ENCODE data around the gene MYH15.

Gene MYH15

DNA sequence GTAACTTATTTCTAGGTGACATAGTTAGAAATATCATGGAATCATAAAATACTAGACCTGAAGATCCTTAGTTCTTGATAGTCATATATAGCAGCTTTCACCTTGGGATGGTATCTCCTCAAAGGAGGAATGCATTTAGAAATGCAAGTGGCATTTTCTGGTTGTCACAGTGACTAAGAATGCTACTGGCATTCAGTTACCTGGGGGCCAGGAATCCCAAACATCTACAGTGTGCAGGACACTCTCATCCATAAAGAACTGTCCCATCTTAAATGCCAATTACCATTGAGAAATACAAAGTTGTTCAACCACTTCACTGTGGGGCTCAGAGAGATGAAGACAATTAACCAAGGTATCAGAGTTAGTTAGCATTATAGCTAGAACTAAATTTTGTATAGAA, 36.7 kb downstream of the MYH15 start:
- in situ Hi-C loops (cut with MboI; ENCODE audit: low sequenced_read_pairs, unreplicated experiment): no loop called here
- no peak for DNase-seq (ENCODE audit: low spot score)
- TF ChIP-seq, protein P1, sequence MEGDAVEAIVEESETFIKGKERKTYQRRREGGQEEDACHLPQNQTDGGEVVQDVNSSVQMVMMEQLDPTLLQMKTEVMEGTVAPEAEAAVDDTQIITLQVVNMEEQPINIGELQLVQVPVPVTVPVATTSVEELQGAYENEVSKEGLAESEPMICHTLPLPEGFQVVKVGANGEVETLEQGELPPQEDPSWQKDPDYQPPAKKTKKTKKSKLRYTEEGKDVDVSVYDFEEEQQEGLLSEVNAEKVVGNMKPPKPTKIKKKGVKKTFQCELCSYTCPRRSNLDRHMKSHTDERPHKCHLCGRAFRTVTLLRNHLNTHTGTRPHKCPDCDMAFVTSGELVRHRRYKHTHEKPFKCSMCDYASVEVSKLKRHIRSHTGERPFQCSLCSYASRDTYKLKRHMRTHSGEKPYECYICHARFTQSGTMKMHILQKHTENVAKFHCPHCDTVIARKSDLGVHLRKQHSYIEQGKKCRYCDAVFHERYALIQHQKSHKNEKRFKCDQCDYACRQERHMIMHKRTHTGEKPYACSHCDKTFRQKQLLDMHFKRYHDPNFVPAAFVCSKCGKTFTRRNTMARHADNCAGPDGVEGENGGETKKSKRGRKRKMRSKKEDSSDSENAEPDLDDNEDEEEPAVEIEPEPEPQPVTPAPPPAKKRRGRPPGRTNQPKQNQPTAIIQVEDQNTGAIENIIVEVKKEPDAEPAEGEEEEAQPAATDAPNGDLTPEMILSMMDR (IDR thresholded peaks at IDR 0.05; ENCODE audit: borderline replicate concordance, control extremely low read depth, extremely low read depth, insufficient read depth, missing control alignments): no peak

DNA sequence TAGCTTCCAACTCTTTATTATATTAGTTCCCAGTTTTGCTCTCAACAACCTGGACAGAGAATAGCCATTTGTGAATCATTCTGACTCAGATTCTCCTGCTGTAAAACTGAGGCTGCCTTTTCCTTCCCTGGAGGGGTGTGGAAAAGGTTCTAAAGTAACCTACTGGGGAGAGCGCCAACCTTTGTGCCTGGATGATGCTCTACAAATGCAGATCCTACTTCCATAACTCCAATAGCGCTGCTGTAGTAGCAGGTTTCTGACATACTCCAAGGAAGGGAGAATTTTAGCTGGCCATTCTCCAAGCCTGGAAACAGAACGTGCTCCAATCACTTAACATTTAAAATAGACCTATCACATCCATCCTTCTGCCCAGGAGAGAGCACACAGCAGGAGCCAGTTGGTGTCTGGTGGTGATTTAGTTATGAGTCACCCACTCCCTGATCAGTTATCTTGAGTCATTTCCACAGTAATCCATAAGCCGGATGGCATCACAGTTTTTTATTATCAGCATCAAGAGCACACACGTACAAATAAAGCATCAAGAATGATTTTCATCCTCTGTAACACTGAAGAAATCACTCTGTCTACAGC, 38.3 kb downstream of the MYH15 start:
- TF ChIP-seq, protein P1 (IDR thresholded peaks at IDR 0.05; ENCODE audit: borderline replicate concordance, control extremely low read depth, extremely low read depth, insufficient read depth, missing control alignments): no peak
- in situ Hi-C loops (cut with MboI; ENCODE audit: low sequenced_read_pairs, unreplicated experiment): no loop called here
- no peak for DNase-seq (ENCODE audit: low spot score)

DNA sequence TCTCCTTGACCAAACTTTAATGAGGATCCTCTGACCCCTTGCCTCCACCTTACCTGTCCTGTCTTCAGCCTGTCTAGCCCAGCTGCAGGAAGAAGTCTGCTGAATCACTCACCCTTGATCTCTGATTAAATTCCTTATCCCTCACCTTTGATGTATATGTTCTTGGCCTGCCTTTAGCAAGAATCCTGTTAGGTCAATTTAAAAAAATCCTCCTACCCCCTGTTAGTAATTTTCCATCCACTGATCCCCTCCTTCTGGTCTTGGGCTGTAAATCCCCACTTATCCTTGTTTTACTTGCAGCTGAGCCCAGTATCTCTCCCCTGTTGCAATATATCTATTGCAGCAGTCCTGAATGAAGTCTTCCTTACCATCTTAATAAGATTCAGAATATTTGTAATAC, 39.0 kb downstream of the MYH15 start:
- TF ChIP-seq, protein P1 (IDR thresholded peaks at IDR 0.05; ENCODE audit: borderline replicate concordance, control extremely low read depth, extremely low read depth, insufficient read depth, missing control alignments): no peak
- no peak for DNase-seq (ENCODE audit: low spot score)
- in situ Hi-C loops (cut with MboI; ENCODE audit: low sequenced_read_pairs, unreplicated experiment): no loop called here

DNA sequence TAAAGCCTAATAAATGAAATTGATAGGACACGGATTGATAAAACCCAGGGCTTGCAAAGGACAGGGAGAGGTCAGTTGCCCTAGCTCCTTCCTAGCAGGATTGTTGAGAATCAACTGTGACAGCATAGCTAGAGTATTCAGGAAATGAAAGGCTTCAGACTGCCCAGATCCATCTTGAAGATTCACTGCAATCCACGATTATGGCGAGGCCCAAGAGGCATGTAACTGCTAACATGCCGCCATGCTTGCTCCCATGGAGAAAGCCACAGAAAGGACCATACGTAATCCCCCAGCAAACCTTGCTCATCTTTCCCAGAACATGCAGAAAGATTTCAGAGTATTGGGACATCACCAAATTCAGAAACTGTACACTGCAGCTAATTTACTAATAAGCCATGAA, 41.3 kb downstream of the MYH15 start:
- TF ChIP-seq, protein P1 (IDR thresholded peaks at IDR 0.05; ENCODE audit: borderline replicate concordance, control extremely low read depth, extremely low read depth, insufficient read depth, missing control alignments): no peak
- in situ Hi-C loops (cut with MboI; ENCODE audit: low sequenced_read_pairs, unreplicated experiment): no loop called here

DNA sequence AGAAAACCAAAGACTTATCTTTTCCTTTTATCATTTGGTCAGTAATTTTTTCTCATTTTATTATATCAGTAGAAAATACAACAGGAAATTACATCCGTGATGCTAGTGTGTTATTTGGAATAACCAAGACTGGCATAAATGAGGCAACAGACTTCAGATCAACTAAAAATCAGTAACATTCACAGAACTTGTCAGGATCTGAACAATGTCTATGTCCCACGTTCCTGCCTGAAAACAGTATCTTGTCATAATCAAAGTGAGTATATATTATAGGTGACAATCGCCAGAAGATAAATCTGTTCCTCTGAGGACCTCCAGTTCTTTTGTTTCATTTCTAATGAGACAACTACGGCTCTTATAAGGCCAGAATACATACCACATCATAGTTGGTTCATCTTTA, 41.8 kb downstream of the MYH15 start:
- DNase-seq (ENCODE audit: low spot score): no peak
- TF ChIP-seq, protein P1 (IDR thresholded peaks at IDR 0.05; ENCODE audit: borderline replicate concordance, control extremely low read depth, extremely low read depth, insufficient read depth, missing control alignments): no peak
- in situ Hi-C loops (cut with MboI; ENCODE audit: low sequenced_read_pairs, unreplicated experiment): no loop called here

More for the DNA sequence above, 41.3 kb downstream of the MYH15 start:
- DNase-seq (ENCODE audit: low spot score): no peak

DNA sequence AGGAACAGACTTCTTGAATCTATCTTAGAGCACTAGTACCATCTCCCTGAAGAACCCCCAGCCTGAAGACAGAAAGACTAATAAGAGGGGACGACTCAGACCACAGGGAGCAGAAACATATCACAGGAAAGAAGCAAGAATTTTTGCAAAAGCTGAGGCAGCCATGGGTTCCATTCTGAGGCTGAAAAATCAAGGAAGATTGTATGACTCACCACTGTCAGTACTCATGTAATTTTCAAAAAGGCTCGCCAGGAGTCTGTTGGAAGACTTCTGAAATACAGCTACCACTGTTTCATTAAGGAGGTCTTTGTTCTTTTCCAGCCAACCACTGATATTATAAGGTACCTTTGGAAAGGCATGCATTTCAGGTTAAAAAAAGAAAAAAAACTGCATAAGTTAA, 47.5 kb downstream of the MYH15 start:
- in situ Hi-C loops (cut with MboI; ENCODE audit: low sequenced_read_pairs, unreplicated experiment): no loop called here

More for the DNA sequence above, 47.5 kb downstream of the MYH15 start:
- TF ChIP-seq, protein P1 (IDR thresholded peaks at IDR 0.05; ENCODE audit: borderline replicate concordance, control extremely low read depth, extremely low read depth, insufficient read depth, missing control alignments): no peak
- DNase-seq (ENCODE audit: low spot score): no peak

All from GM13976 (cell line).